ENCODE results near the gene RHO. TPM values are rescaled to one million over a fixed set of nuclear protein-coding genes. Genes with fewer than 3 reads are reported as not detected.
"Not testable (repeated sequence)": the region's sequence is repeated elsewhere in the genome, so short reads cannot be mapped to it uniquely, and the experiment has no call there.

RHO gene
- total RNA-seq, 1 experiment from 2014 or later, result not detected

DNA sequence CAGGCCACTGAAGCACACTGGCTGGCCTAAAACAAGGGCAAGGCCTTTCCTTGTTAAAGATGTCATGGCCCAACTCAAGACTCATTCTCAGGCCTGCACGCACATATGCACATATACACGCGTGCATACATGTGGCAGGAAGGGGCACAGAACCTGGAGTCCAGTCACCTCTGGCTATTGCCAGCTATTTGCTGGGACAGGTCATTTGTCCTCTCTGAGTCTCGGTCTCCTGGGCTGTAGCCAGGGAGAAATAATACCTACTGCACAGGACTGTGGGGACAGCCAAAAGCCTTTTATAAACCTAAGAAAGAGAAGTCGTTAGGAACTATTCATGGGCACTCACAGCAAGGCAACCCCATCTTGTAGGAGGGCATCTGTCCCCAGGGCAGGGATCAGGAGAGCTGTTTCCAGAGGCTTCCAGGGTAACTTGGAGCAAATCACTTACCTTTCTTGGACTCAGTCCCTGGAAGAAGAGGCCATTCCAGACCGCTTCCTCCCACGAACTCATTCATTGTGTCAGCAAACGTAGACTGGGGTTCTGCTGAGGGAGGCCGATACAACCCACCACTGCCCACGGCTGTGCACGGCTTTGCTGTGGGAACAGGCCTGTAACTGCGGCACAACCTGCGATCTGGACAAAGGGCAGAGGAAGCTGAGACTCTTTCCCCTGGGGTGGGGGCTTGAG lies 41.1 kb upstream of the RHO start:
- no peaks in the 10 kb centered on the region for H3K27me3 Mint-ChIP-seq (ENCODE audit: insufficient read depth, unreplicated experiment)
- no TSS peak for BruUV-seq (replicated peaks)
- H3K4me1 Mint-ChIP-seq (ENCODE audit: insufficient read depth, unreplicated experiment), result peaks cover 42% of the 10 kb centered on the region
- H3K9me3 Mint-ChIP-seq (ENCODE audit: unreplicated experiment), result no peaks in the 10 kb centered on the region
- H3K27ac Mint-ChIP-seq (ENCODE audit: low read depth, unreplicated experiment), result no peak overlapping the region
- DNase-seq (ENCODE audit: unreplicated experiment), result no peak
- ChIA-PET CTCF (interaction anchor here (0.6 to 2.1 kb wide), 8 partner anchors 11 to 447 kb away, joined by 3 to 20 read pairs (median 4); no protein-coding TSS in a partner anchor), POLR2A (interaction anchor here (1.2 to 3.4 kb wide), 6 partner anchors 12 to 308 kb away, joined by 4 to 75 read pairs (median 8); partner anchors contain the start of genes IFT122 and MBD4)
- no peak for TF ChIP-seq CTCF (IDR thresholded peaks at IDR 0.05; ENCODE audit: unreplicated experiment)
- intact Hi-C loops (cut with micrococcal nuclease), result loop anchor here (2.0 to 5.0 kb wide), 2 partner anchors 47 to 105 kb away; partner anchors contain the start of gene IFT122
- H3K4me3 Mint-ChIP-seq (ENCODE audit: unreplicated experiment), result no peak overlapping the region
- peaks cover 30% of the 10 kb centered on the region for H3K36me3 Mint-ChIP-seq (ENCODE audit: insufficient read depth, unreplicated experiment)

- H3K4me3 Mint-ChIP-seq (ENCODE audit: unreplicated experiment), result not testable (repeated sequence)
These were observed 40.5 kb upstream of the RHO start for GRCh38 chr3:129487868-129488335.

GRCh38 chr3:129489258-129489657 lies 39.2 kb upstream of the RHO start:
- Mint-ChIP-seq H3K27ac (ENCODE audit: low read depth, unreplicated experiment) (peak overlapping the region; percentile 50), H3K36me3 (ENCODE audit: insufficient read depth, unreplicated experiment) (peaks cover 33% of the 10 kb centered on the region), H3K4me1 (ENCODE audit: insufficient read depth, unreplicated experiment) (peaks cover 30% of the 10 kb centered on the region)
- H3K27me3 Mint-ChIP-seq (ENCODE audit: insufficient read depth, unreplicated experiment); H3K4me3 Mint-ChIP-seq (ENCODE audit: unreplicated experiment); BruUV-seq (replicated peaks); DNase-seq (ENCODE audit: unreplicated experiment); H3K9me3 Mint-ChIP-seq (ENCODE audit: unreplicated experiment): not testable (repeated sequence)
- POLR2A ChIA-PET, result interaction anchor here (1.5 to 1.9 kb wide), 2 partner anchors 49 to 340 kb away, joined by 4 to 7 read pairs; partner anchors contain the start of genes IFT122 and MBD4
- CTCF ChIA-PET, result interaction anchor here (0.7 to 7.0 kb wide), 14 partner anchors 9 to 440 kb away, joined by 3 to 91 read pairs (median 6); partner anchors contain the start of genes IFT122 and MBD4
- intact Hi-C loops (cut with micrococcal nuclease), result loop anchor here (5.0 kb wide), 1 partner anchor 107 kb away; no protein-coding TSS in a partner anchor

More at GRCh38 chr3:129487868-129488335, 40.5 kb upstream of the RHO start:
- not testable (repeated sequence) for H3K27ac Mint-ChIP-seq (ENCODE audit: low read depth, unreplicated experiment); BruUV-seq (replicated peaks); DNase-seq (ENCODE audit: unreplicated experiment); H3K9me3 Mint-ChIP-seq (ENCODE audit: unreplicated experiment); H3K27me3 Mint-ChIP-seq (ENCODE audit: insufficient read depth, unreplicated experiment)
- intact Hi-C loops (cut with micrococcal nuclease), result loop anchor here (2.0 to 5.0 kb wide), 2 partner anchors 47 to 106 kb away; partner anchors contain the start of gene IFT122
- H3K4me1 Mint-ChIP-seq (ENCODE audit: insufficient read depth, unreplicated experiment), result peaks cover 36% of the 10 kb centered on the region
- CTCF ChIA-PET, result interaction anchor here (1.9 kb wide), 2 partner anchors 12 to 342 kb away, joined by 5 to 20 read pairs; no protein-coding TSS in a partner anchor
- peaks cover 30% of the 10 kb centered on the region for H3K36me3 Mint-ChIP-seq (ENCODE audit: insufficient read depth, unreplicated experiment)
- POLR2A ChIA-PET, result interaction anchor here (2.7 kb wide), 1 partner anchor 140 kb away, joined by 13 read pairs; no protein-coding TSS in a partner anchor

GRCh38 chr3:129490273-129490675 lies 38.2 kb upstream of the RHO start:
- Mint-ChIP-seq H3K36me3 (ENCODE audit: insufficient read depth, unreplicated experiment) (peaks cover 30% of the 10 kb centered on the region), H3K27me3 (ENCODE audit: insufficient read depth, unreplicated experiment) (no peaks in the 10 kb centered on the region), H3K4me1 (ENCODE audit: insufficient read depth, unreplicated experiment) (peaks cover 30% of the 10 kb centered on the region), H3K27ac (ENCODE audit: low read depth, unreplicated experiment) (no peak overlapping the region), H3K4me3 (ENCODE audit: unreplicated experiment) (no peak overlapping the region), H3K9me3 (ENCODE audit: unreplicated experiment) (no peaks in the 10 kb centered on the region)
- POLR2A ChIA-PET, result interaction anchor here (0.5 to 1.9 kb wide), 10 partner anchors 9 to 521 kb away, joined by 3 to 7 read pairs (median 3); partner anchors contain the start of genes IFT122 and MBD4
- peak; percentile 85 for DNase-seq (ENCODE audit: unreplicated experiment)
- TF ChIP-seq CTCF (IDR thresholded peaks at IDR 0.05; ENCODE audit: unreplicated experiment), result peak; percentile 93
- intact Hi-C loops (cut with micrococcal nuclease), result loop anchor here (1.0 to 2.0 kb wide), 6 partner anchors 119 to 513 kb away; no protein-coding TSS in a partner anchor
- CTCF ChIA-PET, result interaction anchor here (0.5 to 7.0 kb wide), 47 partner anchors 10 to 1060 kb away, joined by 3 to 91 read pairs (median 4); partner anchors contain the start of genes IFT122 and MBD4
- BruUV-seq (replicated peaks), result no TSS peak

DNA sequence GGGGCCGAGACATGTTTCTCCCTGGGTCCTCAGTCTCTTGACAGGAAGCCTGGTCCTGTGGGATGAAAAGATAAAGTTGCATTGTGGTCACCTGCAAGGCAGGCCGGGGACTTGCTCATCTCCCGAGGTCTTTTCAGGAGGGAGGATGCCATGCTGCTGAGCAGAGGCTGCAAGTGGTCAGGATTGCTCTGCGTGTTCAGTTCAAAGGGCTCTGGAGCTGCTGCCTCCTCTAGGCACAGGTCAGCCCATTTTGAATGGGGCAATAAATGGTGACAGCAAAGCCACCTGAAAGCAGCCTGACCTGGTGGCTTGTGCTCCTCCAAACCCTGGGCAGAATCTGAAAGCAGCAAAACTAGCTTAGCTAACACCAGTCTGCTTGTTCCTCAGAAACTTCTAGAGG lies 37.4 kb upstream of the RHO start:
- ChIA-PET CTCF (interaction anchor here (0.6 to 7.0 kb wide), 20 partner anchors 11 to 444 kb away, joined by 3 to 91 read pairs (median 6); partner anchors contain the start of genes IFT122 and MBD4), POLR2A (interaction anchor here (1.4 to 1.9 kb wide), 3 partner anchors 10 to 135 kb away, joined by 3 to 7 read pairs (median 6); partner anchors contain the start of genes IFT122 and MBD4)
- H3K27ac Mint-ChIP-seq (ENCODE audit: low read depth, unreplicated experiment), result not testable (repeated sequence)

More for the DNA sequence above, 37.4 kb upstream of the RHO start:
- H3K4me1 Mint-ChIP-seq (ENCODE audit: insufficient read depth, unreplicated experiment), result peaks cover 22% of the 10 kb centered on the region
- H3K4me3 Mint-ChIP-seq (ENCODE audit: unreplicated experiment); BruUV-seq (replicated peaks); H3K9me3 Mint-ChIP-seq (ENCODE audit: unreplicated experiment); DNase-seq (ENCODE audit: unreplicated experiment); H3K27me3 Mint-ChIP-seq (ENCODE audit: insufficient read depth, unreplicated experiment): not testable (repeated sequence)
- peaks cover 26% of the 10 kb centered on the region for H3K36me3 Mint-ChIP-seq (ENCODE audit: insufficient read depth, unreplicated experiment)
- intact Hi-C loops (cut with micrococcal nuclease), result loop anchor here (2.0 kb wide), 3 partner anchors 118 to 512 kb away; no protein-coding TSS in a partner anchor
